ENCODE results near the gene FBXO31.

GRCh38 chr16:87342978-87343752, 40.4 kb downstream of the FBXO31 start:
- TF ChIP-seq CHD2 (IDR thresholded peaks at IDR 0.05; ENCODE audit: low read length) (no peak), CTCF (IDR thresholded peaks at IDR 0.05; ENCODE audit: control extremely low read depth in 1 of 3, insufficient read depth in 1 of 3, low read depth in 1 of 3, low read length in 3 of 3) (no peak), SIN3A (conservative IDR thresholded peaks at IDR 0.05 in 1 of 2, IDR thresholded peaks at IDR 0.05 in 1 of 2; ENCODE audit: low read depth in 1 of 2, low read length in 2 of 2) (no peak), TAF1 (IDR thresholded peaks at IDR 0.05; ENCODE audit: low read depth, low read length) (no peak), CEBPB (IDR thresholded peaks at IDR 0.05; ENCODE audit: low read depth, low read length) (no peak), CBX5 (IDR thresholded peaks at IDR 0.05; ENCODE audit: low read depth, low read length) (no peak), SP1 (IDR thresholded peaks at IDR 0.05; ENCODE audit: low read depth, low read length) (no peak), TEAD4 (IDR thresholded peaks at IDR 0.05; ENCODE audit: low read depth, low read length) (no peak), SP4 (IDR thresholded peaks at IDR 0.05; ENCODE audit: low read length) (no peak), POLR2A (IDR thresholded peaks at IDR 0.05; ENCODE audit: control extremely low read depth in 1 of 2, low read depth in 2 of 2, low read length in 2 of 2) (no peak), TCF12 (IDR thresholded peaks at IDR 0.05; ENCODE audit: low read depth, low read length) (no peak), EZH2 (IDR thresholded peaks at IDR 0.05; ENCODE audit: low read depth, low read length, severe bottlenecking) (no peak)

Data from H1 (cell line).